Gastroesophageal sphincter (tissue), 3 donors: ENCODE results near the gene GLRX5.
"Not testable (repeated sequence)": the region's sequence is repeated elsewhere in the genome, so short reads cannot be mapped to it uniquely, and the experiment has no call there.

Experiments
- EP300 ChIP-seq: sonication (generic); formaldehyde crosslinking; IDR thresholded peaks from one replicate; pipeline ENCODE4 v1.6.1; 2017; ENCODE audit warnings: antibody characterized with exemption, mild to moderate bottlenecking
- POLR2A ChIP-seq, 2 donors: fragments of 450-650 bp; IDR thresholded peaks; one replicate each; pipeline ENCODE4 v1.6.1; 2017; ENCODE audit warnings: antibody characterized with exemption in 2 of 2, mild to moderate bottlenecking in 2 of 2, moderate library complexity in 1 of 2
- POLR2AphosphoS5 ChIP-seq: sonication (generic); formaldehyde crosslinking; IDR thresholded peaks from one replicate; pipeline ENCODE4 v1.6.1; 2017; ENCODE audit warnings: antibody characterized with exemption
- TF ChIP-seq, protein P1 (sequence below), 4 experiments: fragments of 200-600 bp in 2 of 4; fragments of 450-650 bp in 2 of 4; sonication (generic) in 1 of 4; IDR thresholded peaks; one replicate each; pipeline ENCODE4 v1.5.1; 2017 to 2019; ENCODE audit warnings: antibody characterized with exemption in 4 of 4, mild to moderate bottlenecking in 2 of 4, moderate library complexity in 2 of 4

DNA sequence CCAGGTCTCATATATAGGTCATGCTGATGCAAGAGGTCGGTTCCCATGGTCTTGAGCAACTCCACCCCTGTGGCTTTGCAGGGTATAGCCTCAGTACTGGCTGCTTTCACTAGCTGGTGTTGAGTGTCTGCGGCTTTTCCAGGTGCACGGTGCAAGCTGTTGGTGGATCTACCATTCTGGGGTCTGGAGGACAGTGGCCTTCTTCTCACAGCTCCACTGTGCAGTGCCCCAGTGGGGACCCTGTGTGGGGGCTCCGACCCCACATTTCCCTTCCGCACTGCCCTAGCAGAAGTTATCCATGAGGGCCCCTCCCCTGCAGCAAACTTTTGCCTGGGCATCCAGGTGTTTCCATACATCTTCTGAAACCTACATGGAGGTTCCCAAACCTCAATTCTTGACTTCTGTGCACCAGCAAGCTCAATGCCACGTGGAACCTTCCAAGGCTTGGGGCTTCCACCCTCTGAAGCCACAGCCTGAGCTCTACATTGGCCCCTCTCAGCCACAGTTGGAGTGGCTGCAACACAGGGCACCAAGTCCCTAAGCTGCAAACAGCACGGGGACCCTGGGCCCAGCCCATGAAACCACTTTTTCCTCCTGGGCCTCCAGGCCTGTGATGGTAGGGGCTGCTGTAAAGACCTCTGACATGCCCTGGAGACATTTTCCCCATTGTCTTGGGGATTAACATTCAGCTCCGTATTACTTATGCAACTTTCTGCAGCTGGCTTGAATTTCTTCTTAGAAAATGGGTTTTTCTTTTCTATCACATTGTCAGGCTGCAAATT is 49.2 kb downstream of the GLRX5 start:
- TF ChIP-seq POLR2A (IDR thresholded peaks at IDR 0.05); POLR2AphosphoS5; EP300: not testable (repeated sequence)
- TF ChIP-seq, protein P1, sequence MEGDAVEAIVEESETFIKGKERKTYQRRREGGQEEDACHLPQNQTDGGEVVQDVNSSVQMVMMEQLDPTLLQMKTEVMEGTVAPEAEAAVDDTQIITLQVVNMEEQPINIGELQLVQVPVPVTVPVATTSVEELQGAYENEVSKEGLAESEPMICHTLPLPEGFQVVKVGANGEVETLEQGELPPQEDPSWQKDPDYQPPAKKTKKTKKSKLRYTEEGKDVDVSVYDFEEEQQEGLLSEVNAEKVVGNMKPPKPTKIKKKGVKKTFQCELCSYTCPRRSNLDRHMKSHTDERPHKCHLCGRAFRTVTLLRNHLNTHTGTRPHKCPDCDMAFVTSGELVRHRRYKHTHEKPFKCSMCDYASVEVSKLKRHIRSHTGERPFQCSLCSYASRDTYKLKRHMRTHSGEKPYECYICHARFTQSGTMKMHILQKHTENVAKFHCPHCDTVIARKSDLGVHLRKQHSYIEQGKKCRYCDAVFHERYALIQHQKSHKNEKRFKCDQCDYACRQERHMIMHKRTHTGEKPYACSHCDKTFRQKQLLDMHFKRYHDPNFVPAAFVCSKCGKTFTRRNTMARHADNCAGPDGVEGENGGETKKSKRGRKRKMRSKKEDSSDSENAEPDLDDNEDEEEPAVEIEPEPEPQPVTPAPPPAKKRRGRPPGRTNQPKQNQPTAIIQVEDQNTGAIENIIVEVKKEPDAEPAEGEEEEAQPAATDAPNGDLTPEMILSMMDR (IDR thresholded peaks at IDR 0.05) = not testable (repeated sequence)
